ENCODE data around the gene DKKL1. TPM values are rescaled to one million over a fixed set of nuclear protein-coding genes. Genes with fewer than 3 reads are reported as not detected.

The DKKL1 gene
- total RNA-seq, 1 donor from 2014 or later: 4.4 TPM

- no peak for DNase-seq (ENCODE audit: extremely low spot score, unreplicated experiment)
- Mint-ChIP-seq H3K4me1 (ENCODE audit: unreplicated experiment) (peaks cover 19% of the 10 kb centered on the region), H3K27me3 (ENCODE audit: unreplicated experiment) (peaks cover 11% of the 10 kb centered on the region)
Measured at GRCh38 chr19:49403404-49404187, 39.9 kb downstream of the DKKL1 start.

GRCh38 chr19:49407079-49407478, 43.4 kb downstream of the DKKL1 start:
- Mint-ChIP-seq H3K27ac (ENCODE audit: unreplicated experiment) (no peak overlapping the region), H3K36me3 (ENCODE audit: unreplicated experiment) (no peaks in the 10 kb centered on the region), H3K9me3 (ENCODE audit: unreplicated experiment) (no peaks in the 10 kb centered on the region), H3K4me1 (ENCODE audit: unreplicated experiment) (peaks cover 14% of the 10 kb centered on the region), H3K27me3 (ENCODE audit: unreplicated experiment) (peaks cover 15% of the 10 kb centered on the region), H3K4me3 (ENCODE audit: unreplicated experiment) (no peak overlapping the region)
- no peak for TF ChIP-seq CTCF (IDR thresholded peaks at IDR 0.05)
- no peak for DNase-seq (ENCODE audit: extremely low spot score, unreplicated experiment)

More at GRCh38 chr19:49403404-49404187, 39.9 kb downstream of the DKKL1 start:
- Mint-ChIP-seq H3K36me3 (ENCODE audit: unreplicated experiment) (no peaks in the 10 kb centered on the region), H3K27ac (ENCODE audit: unreplicated experiment) (peak overlapping the region; percentile 56), H3K9me3 (ENCODE audit: unreplicated experiment) (no peaks in the 10 kb centered on the region), H3K4me3 (ENCODE audit: unreplicated experiment) (peak overlapping the region; percentile 7)
- TF ChIP-seq CTCF (IDR thresholded peaks at IDR 0.05): no peak

GRCh38 chr19:49407482-49408015, 43.9 kb downstream of the DKKL1 start:
- DNase-seq (ENCODE audit: extremely low spot score, unreplicated experiment): no peak
- Mint-ChIP-seq H3K4me3 (ENCODE audit: unreplicated experiment) (no peak overlapping the region), H3K36me3 (ENCODE audit: unreplicated experiment) (no peaks in the 10 kb centered on the region), H3K4me1 (ENCODE audit: unreplicated experiment) (peaks cover 14% of the 10 kb centered on the region), H3K9me3 (ENCODE audit: unreplicated experiment) (no peaks in the 10 kb centered on the region), H3K27me3 (ENCODE audit: unreplicated experiment) (peaks cover 15% of the 10 kb centered on the region), H3K27ac (ENCODE audit: unreplicated experiment) (no peak overlapping the region)
- no peak for TF ChIP-seq CTCF (IDR thresholded peaks at IDR 0.05)

GRCh38 chr19:49408816-49409440, 45.3 kb downstream of the DKKL1 start:
- DNase-seq (ENCODE audit: extremely low spot score, unreplicated experiment): no peak
- Mint-ChIP-seq H3K4me1 (ENCODE audit: unreplicated experiment) (peaks cover 6% of the 10 kb centered on the region), H3K9me3 (ENCODE audit: unreplicated experiment) (no peaks in the 10 kb centered on the region), H3K27me3 (ENCODE audit: unreplicated experiment) (peaks cover 15% of the 10 kb centered on the region), H3K36me3 (ENCODE audit: unreplicated experiment) (no peaks in the 10 kb centered on the region), H3K4me3 (ENCODE audit: unreplicated experiment) (no peak overlapping the region), H3K27ac (ENCODE audit: unreplicated experiment) (no peak overlapping the region)
- no peak for TF ChIP-seq CTCF (IDR thresholded peaks at IDR 0.05)

GRCh38 chr19:49409441-49410029, 45.9 kb downstream of the DKKL1 start:
- Mint-ChIP-seq H3K4me1 (ENCODE audit: unreplicated experiment) (no peaks in the 10 kb centered on the region), H3K36me3 (ENCODE audit: unreplicated experiment) (no peaks in the 10 kb centered on the region), H3K4me3 (ENCODE audit: unreplicated experiment) (no peak overlapping the region), H3K27me3 (ENCODE audit: unreplicated experiment) (peaks cover 15% of the 10 kb centered on the region), H3K9me3 (ENCODE audit: unreplicated experiment) (no peaks in the 10 kb centered on the region), H3K27ac (ENCODE audit: unreplicated experiment) (no peak overlapping the region)
- no peak for DNase-seq (ENCODE audit: extremely low spot score, unreplicated experiment)
- TF ChIP-seq CTCF (IDR thresholded peaks at IDR 0.05): no peak
